ENCODE measurements around the gene RAB44. TPM values are rescaled to one million over a fixed set of nuclear protein-coding genes. Genes with fewer than 3 reads are reported as not detected.

RAB44 gene
- polyA plus RNA-seq, 4 donors, result 0.06 to 0.23 TPM; not detected in 2

DNA sequence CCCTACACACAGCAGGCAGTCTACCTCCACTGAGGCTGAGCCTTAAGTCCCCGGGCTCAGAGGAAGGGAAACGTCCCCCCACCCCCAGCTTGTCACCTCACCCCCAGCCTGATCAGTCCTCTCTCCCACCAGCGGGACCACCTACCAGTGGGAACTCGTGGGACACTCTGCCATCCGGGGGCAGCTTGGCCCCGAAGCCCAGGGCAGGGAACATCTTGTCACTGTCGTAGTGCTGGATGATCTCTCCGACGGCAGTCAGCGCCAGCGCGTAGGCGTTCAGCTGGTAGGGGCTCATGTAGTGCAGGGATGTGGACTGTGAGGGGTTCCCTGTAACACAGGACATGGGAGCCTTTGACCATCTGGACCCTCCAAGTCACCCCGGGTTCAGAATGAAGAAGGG is 48.6 kb downstream of the RAB44 start:
- DNase-seq (ENCODE audit: low read depth in 4 of 4, low spot score in 2 of 4), result no peak

DNA sequence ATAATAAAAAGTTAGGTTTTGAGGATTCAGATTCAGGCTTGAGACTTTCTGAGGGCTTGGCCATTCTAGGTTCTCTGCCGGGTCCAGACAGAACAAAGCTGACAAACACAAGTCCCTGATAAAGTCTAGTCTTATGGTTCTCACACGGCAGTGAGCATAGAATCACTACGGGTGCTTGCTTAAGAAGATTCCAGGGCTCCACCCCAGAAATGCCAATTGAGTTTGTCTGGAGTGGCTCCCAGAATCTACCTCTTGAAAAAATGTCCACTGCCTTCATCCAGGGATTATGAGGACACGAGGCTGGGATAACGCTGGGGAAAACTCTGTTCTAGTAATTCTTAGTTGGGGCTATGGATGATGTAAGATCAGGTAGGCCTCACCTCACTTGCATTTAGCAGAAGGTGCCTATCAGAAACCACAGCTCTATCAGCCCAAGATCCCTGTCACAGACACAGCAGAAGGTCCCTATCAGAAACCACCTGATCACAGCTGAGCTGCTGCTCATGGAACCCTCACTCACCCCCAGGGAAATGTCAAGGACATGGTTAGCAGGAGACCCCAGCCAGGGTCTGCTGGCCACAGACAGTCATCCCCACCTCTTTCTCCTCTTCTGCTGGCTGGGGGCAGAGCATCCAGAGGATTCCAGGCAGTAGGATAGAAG is 52.3 kb downstream of the RAB44 start:
- DNase-seq (ENCODE audit: low read depth in 4 of 4, low spot score in 2 of 4), result no peak

DNA sequence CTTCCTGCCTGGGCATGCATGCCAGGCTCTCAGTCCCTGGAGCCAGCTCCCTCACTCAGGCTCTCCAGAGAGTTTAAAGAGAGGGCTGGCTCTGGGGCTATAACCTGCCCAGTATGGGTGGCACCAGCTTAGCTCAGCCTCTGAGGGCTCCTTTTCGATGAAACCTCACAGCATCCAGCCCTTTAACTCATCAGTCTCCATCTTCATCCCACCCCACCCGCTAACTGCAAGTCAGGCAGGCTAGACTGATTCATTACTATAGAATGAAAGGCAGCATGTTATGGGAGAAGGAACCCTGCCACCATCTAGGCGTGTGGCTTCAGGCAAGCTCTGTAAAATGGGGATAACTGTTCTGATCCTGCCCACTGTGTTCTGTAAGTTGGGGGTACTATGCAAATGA is 53.5 kb downstream of the RAB44 start:
- no peak for DNase-seq (ENCODE audit: low read depth in 4 of 4, low spot score in 2 of 4)

DNA sequence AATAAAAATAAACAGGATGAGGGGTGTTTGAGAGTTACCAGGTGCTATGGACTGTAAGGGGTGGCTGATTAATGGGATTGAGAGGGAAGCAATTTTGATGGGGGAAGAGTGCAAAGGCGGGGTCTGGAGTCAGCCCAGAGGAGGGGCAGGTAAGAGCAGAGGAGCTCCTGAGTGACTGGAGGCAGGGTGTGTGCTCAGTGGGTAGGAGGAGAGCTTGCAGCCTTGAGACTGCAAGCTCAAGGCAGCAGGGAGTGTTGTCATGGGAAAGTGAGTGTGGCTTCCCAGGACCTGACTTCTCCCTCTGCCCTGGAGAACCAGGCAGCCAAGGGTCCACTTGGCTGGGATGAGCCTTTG is 54.2 kb downstream of the RAB44 start:
- DNase-seq (ENCODE audit: low read depth in 4 of 4, low spot score in 2 of 4), result no peak

DNA sequence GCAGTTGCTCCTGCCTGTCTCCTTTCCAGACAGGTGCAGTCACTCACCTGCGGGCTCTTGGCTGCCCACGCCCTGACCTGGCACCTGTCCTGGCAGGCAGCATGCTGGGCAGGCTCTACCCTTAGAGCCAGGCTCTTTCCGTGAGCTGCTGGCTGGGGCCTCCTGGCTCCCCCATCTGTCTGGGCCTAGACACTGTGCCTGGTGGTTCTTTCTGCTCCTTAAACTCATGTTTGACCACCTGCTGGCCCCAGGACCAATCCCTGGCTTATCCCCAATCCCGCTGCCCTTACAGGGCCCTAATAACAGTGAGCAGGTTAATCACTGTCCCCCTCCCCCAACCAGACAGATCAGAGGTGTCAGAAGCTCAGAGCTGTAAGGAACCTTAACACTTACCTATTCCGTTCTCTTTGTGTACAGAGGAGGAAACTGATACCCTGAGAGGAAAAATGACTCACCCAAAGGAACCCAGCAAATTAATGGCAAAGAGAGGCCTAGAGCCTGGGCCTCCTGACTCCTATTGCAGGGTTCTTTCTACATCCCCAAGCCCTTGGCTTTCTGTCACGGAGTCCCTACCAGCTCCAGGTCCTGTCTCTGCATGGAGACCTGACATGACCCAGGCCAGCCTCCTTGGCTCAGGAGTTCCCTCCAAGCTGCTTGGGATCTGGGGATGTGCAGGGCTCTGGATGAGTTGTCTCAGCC is 54.7 kb downstream of the RAB44 start:
- no peak for DNase-seq (ENCODE audit: low read depth in 4 of 4, low spot score in 2 of 4)

DNA sequence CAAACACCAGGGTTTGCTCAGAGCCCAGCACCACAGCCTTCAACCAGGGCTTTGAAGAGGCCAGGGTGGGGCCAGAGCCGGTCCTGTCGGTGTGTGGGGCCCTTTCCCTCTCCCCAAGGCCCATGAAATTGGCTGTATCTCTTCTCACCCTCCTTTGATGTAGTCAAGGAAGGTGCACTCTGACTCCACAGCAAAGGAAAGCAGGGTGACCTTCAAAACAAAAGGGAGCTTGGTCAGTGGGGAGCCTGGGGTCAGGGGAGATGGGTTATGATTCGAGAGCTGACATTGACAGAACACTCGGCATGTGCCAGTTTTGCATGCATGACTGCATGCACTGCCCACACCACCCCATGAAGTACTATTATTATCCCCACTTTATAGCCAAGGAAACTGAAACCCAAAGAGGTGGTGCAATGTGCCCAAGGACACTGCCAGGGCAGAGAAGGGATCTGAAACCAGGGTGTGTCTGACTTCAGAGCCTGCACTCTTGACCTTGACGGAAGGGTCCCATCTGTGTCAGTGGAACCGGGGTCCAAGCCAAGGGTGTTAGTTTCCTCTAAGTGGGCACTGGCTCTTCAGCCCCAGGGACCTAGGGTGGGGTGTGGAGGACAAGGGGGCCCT is 55.4 kb downstream of the RAB44 start:
- DNase-seq (ENCODE audit: low read depth in 4 of 4, low spot score in 2 of 4), result no peak

DNA sequence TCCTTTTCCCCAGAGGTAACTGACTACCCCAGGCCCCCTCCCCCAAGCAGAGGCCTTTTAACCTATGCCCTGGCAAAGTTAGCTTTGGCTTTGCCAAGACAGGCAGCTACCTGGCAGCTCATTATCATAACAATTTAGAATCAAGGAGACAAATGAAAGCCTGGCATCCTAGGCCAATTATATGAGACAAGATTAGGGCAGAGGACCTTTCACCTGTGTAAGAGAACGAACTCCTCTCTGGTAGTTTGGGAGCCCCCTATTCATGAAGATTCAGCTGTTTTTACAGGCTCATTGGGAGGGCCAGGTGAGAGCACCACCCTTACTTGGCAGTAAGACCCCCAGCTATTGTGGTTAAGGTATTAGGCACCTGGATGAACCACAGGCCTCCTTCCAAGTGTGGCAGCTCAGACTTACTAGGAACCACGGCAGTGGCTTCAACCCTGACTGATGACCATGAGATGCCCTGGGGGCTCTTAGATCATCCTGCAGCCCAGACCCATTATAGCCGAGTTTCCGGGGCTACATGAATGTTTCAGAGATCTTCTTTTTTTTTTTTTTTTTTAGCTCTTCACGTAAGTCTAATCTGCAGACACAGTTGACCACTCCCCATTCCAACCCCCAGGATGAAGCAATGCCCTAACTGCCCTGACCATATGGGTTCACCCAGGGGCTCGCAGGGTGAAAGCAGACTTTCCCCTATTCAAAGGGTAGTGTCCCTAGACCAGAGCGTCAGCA is 56.2 kb downstream of the RAB44 start:
- DNase-seq (ENCODE audit: low read depth in 4 of 4, low spot score in 2 of 4), result no peak

DNA sequence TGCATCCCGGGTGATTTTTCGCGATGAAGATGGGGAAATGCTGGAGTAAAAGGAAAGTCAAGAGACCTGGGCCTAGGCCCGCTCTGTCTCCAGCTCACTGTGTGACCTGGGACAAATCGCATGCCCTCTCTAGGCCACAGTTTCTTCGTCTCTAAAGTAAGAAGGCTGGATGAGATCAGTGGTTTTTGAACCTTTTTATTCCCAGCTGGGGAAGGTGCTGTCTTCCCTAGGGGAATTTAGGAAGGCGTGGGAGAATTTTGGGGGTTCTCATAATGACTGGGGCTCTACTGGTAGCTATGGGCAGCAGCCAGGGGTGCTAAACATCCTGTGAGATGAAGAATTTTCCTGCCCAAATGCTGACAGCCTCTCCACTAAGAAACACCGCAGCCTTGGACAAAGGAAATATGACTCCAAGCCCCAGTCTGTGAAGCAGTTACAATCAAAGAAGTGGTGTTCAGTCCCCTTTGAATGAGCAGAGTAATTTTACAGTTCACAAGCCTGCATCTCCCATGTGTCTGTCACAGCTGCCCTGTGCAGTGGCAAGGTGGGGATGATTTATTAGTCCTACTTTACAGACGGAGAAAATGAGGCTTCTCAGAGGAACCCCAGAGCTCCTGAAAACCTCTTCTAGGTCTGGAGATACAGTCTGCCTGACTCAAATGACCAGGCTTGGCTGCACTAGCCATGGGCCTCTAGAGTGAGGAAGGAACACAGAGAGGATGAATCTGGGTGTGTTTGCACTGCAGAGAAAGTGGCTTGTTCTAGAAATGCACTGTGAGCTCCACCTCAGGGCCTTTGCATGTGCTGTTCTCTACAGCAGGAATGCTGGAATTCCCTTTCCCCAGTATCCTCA is 57.2 kb downstream of the RAB44 start:
- no peak for DNase-seq (ENCODE audit: low read depth in 4 of 4, low spot score in 2 of 4)

DNA sequence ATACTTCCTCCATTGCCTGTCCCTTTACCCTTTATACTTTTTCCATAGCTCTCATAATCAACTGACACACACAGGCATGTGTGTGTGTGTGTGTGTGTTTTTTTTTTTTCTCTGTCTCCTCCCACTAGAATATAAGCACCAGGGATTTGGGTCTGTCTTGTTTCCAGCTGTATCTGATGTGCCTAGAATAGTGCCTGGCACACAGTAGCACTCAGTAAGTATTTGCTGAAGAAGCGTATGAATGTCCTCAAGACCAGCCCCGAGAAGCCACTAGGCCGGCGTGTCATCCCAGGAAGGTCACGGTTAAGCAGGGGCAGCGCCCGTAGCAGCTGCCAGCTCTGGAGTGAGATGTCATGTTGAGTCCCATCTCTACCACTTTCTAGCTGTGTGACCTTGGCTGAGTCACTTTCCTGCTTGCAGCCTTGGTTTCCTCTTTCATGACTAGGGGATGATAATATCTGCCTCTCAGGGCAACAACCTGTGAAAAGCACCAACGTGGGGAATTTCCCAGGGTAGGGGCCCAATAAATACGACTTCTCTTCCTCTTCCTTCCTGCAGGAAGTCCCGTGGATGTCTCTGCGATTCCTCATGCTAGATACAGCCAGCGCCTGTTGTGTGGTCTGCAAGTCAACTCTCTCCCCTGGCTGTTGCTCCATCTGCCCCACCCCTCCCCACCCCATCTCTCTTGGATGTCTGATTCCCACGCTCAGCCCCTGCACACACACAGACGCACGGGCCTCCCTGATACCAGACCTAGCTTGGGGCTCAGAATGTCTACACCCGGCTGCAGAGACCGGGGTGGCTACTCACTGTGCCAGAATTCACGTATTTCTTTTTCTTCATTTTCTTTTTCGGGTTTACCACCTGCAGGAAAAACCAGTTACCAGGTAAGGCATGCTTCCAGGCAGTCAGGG is 58.1 kb downstream of the RAB44 start:
- no peak for DNase-seq (ENCODE audit: low read depth in 4 of 4, low spot score in 2 of 4)

DNA sequence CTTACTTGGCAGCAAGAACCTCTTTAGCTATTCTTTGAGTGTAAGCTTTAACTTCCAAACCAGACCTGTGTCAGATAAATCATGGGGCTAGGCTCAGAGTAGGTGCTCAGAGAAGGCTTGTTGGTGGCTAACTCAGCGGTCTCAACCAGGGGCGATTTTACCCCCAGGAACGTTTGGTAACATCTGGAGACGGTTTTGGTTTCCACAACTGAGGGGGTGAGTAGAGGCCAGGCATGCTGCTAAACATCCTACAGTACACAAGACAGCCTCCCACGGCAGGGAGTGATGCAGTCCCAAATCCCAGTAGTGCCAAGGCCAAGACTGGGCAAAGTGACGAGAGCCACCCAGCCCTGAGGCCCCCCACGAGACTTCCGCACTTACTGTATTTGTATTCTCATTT is 59.2 kb downstream of the RAB44 start:
- no peak for DNase-seq (ENCODE audit: low read depth in 4 of 4, low spot score in 2 of 4)

DNA sequence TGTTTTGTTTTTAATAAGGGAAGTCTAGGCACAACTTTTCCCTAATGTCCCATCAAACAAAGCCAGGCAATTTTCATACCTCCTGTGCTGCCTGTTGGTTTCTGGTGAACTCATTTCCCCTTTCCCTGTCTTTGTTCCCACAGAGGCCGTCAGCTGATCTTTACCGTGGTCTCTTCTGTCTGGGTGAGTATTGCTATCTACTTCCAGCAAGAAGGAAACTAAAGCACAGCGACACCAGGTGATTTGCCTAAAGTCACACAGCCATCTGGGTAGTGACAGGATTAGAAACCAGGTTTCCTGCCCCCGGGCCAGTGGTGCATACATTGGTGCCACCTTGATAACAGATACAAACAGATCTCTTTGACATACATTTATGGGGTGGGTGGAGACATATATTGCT is 59.6 kb downstream of the RAB44 start:
- DNase-seq (ENCODE audit: low read depth in 4 of 4, low spot score in 2 of 4), result no peak

DNA sequence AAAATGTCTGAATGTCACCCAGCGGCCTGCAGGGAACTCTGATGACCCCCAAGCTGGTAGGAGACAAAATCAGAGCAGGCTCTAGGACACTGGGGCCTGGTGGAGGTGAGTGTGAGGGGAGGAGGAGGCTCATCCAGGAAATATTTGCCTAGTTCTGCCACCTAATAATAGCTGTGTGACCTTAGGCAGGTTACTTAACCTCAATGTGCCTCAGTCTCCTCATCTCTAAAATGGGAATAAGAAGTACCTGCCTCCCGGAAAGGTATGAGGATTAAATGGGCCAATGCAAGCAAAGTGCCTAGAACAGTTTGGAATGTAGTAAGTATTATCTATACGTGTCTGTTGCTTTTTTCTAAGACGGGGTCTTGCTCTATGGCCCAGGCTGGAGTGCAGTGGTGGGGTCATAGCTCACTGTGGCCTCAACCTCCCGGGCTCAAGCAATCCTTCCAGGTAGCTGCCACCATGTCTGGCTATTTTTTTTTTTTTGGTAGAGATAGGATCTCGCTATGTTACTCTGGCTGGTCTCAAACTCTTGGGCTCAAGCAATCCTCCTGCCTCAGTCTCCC is 60.4 kb downstream of the RAB44 start:
- no peak for DNase-seq (ENCODE audit: low read depth in 4 of 4, low spot score in 2 of 4)

DNA sequence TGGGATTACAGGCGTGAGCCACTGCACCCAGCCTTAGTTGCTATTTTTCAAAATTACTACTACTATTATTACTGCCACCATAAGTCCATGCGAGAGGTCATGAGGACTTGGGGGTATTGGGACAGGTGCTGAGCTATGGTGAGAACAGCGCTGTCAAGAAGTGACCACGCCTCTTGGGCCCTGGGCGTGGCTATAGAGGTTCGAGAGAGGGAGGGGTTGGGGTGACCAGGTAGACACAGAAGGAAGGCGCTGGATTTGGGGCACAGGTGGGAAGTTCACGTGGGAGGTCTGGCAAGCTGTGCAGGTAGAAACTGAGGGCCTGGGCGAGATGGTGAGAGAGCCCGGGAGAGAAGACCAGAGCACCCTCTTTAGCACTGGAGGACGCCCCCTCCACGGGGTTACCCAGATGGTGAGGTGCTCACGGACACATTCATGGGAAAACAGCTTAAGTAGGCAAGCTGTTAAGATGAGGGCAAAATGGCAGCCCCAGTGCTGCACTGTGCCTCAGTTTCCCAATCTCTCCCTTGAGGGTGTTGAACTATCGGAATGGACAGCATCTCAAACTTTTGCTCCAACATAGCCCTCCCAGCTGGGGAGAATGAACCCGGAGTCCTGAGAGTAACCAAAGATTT is 61.0 kb downstream of the RAB44 start:
- DNase-seq (ENCODE audit: low read depth in 4 of 4, low spot score in 2 of 4), result no peak

DNA sequence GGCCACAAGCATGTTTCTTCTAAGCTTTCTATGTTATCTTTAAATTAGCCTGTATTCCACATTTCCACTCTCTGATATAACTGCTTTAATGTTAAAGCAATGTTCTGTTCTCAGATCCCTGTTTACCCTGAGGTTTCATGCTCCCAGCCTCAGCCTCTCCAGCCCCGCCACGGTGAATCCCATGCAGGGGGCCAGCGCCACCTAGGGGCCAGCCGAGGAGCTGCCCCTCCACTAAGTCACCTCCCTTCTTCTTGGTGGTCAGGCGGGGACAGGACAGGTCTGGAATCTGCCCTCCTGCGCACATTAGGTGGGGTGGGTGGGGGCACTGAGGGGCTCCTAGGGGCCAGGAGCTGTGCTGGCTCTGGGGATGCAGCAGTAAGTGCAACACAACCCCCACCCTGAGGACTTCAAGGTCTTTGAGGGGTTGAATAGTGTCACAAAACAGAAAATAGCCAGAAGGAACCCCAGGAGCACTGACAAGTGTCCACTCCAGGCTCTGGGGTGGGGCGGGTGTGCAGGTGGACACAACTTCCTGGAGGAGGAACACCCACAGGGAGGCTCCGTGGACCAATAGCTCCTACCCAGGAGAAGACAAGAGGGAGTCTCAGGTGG is 61.6 kb downstream of the RAB44 start:
- peak in 1 of 4 donors; percentile 57 for DNase-seq (ENCODE audit: low read depth in 4 of 4, low spot score in 2 of 4)

DNA sequence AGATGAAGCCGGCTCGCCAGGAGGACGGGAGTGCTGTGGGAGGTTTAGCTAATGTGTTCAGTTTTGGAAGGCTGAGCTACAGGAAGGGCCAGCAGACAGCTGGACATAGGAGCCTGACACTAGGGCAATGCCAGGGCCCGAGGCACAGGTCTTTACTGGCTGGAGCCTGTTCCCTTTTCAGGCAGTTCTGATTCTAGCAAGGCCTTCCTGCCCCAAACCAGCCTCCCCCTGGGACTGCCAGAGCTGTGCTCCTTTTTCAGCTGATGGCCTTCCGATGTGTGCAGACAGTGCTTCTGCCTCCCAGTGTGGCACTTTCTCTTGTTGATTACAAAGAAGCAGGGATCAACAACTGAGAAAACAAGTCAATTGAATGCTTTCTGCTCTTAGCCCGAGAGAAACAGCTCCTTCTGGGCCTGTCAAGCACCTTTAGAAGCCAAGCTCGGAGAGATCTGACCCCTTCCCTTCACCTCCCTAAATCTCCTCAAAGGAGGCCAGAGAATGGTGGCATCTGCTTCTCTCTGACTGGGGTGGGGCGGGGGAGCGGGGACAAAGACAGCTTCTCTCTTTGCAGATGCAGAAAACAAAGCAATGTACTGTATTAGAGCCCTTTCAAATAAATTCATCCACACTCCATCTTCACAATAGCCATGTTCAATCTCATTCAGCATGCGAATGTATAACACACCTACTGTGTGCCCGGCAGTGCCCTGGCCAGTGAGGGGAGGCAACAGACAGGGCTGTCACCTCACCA is 63.2 kb downstream of the RAB44 start:
- no peak for DNase-seq (ENCODE audit: low read depth in 4 of 4, low spot score in 2 of 4)

DNA sequence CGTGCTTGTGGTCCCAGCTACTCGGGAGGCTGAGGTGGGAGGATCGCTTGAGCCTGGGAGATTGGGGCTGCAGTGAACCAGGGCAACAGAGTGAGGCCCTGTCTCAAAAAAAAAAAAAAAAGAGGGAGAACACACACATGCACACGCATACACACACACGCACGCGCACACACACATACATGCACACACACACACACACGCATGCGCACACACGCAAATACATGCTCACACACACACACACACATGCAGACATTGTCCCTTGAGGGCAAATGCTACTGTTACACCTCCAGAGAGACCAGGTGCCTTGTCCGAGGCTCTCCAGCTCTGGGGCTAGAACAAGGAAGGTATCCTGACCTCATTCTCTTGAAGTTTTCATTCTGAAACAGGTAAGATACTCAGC is 64.5 kb downstream of the RAB44 start:
- no peak for DNase-seq (ENCODE audit: low read depth in 4 of 4, low spot score in 2 of 4)

DNA sequence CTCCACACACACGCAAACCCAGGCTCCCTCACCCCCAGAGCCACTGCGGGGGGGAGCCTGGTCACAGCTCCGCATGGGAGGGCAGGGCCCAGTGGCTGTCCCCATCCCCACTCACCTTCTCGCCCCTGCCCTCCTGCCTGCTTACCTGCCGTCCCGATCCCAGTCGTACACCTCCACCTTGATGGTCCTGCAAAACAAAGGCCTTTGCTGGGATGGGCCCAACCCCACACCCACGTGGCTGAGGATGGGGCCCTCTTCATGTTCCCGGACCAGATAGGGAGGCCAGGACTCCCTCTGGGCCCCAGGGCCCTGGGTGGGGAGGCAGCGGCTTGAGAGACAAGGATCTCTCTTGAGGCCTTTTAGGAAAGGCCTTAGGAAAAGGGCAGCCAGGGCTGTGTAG is 67.6 kb downstream of the RAB44 start:
- DNase-seq (ENCODE audit: low read depth in 4 of 4, low spot score in 2 of 4), result no peak
